Measurements from ENCODE around the gene BAIAP3. TPM values are rescaled to one million over a fixed set of nuclear protein-coding genes. Genes with fewer than 3 reads are reported as not detected.

Gene BAIAP3
- total RNA-seq, 1 experiment from 2014 or later: 6.8 TPM

DNA sequence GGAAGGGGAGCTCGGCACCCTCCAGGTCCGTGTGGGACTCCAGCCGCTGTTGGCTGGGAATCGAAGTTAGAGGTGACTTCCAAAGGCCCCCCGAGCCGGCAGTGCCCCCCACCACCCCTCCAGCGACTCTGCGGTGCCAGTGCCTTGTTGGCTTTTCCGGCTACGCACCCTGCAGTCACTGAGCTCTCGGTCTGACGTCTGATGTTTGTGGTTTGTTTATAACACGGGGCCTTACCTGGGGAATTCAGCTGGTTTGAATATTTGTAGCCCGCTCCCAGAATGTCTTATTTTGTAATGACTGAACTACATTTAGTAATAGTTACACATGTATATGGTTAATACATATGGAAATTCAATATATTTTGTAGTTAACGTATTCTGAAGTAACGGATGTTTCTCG lies 7.1 kb upstream of the BAIAP3 start:
- Histone ChIP-seq H3K4me2 (ENCODE audit: insufficient read depth, insufficient read length, low read length) (no peak overlapping the region), H4K8ac (replicated peaks; ENCODE audit: insufficient read length, low read depth, low read length) (no peak overlapping the region), H3K18ac (ENCODE audit: insufficient read length, low read depth, low read length) (no peak overlapping the region), H3K79me1 (ENCODE audit: insufficient read depth, low read depth, low read length, poor library complexity, severe bottlenecking) (no peaks in the 10 kb centered on the region), H4K20me1 (ENCODE audit: control insufficient read depth, insufficient read depth, insufficient read length) (no peaks in the 10 kb centered on the region), H4K91ac (ENCODE audit: insufficient read length, low read depth, low read length) (no peak overlapping the region), H3K23me2 (ENCODE audit: insufficient read length, low read depth, low read length, poor library complexity, severe bottlenecking) (no peaks in the 10 kb centered on the region), H3T11ph (ENCODE audit: low read length) (no peak overlapping the region), H3K14ac (ENCODE audit: insufficient read depth, low read length) (no peak overlapping the region), H3K27me3 (ENCODE audit: insufficient read depth, low read length) (no peaks in the 10 kb centered on the region), H3K9me3 (ENCODE audit: control insufficient read depth, low read depth, low read length) (no peaks in the 10 kb centered on the region), H2BK20ac (ENCODE audit: low read depth, low read length, poor library complexity, severe bottlenecking) (no peak overlapping the region), H3K56ac (ENCODE audit: insufficient read length, low read depth, low read length) (no peak overlapping the region), H3K23ac (ENCODE audit: insufficient read length, low read depth, low read length) (no peak overlapping the region), H2BK15ac (ENCODE audit: low read depth, low read length) (no peak overlapping the region), H4K5ac (ENCODE audit: insufficient read length, low read depth, low read length) (no peak overlapping the region), H3K4ac (ENCODE audit: low read depth, low read length) (no peak overlapping the region), H2BK12ac (ENCODE audit: insufficient read length, low read depth, low read length) (no peak overlapping the region), H3K79me2 (ENCODE audit: insufficient read depth, low read length) (no peaks in the 10 kb centered on the region), H2AK5ac (ENCODE audit: insufficient read length, low read length) (no peak overlapping the region), H3K27ac (ENCODE audit: insufficient read length, low read depth, low read length) (no peak overlapping the region), H2AFZ (ENCODE audit: low read length) (no peak overlapping the region), H3K4me1 (ENCODE audit: insufficient read depth, low read length) (no peaks in the 10 kb centered on the region), H2BK120ac (ENCODE audit: low read depth, low read length, poor library complexity, severe bottlenecking) (no peak overlapping the region), H3K9ac (ENCODE audit: extremely low read depth, insufficient read length, low read length) (no peak overlapping the region), H2BK5ac (ENCODE audit: insufficient read length, low read length) (no peak overlapping the region)
- Mint-ChIP-seq H3K36me3 (ENCODE audit: insufficient read depth in 1 of 3, low read depth in 3 of 3) (peaks cover 2 to 36% (median 17%) of the 10 kb centered on the region in 3 experiments), H3K27me3 (ENCODE audit: low read depth) (no peaks in the 10 kb centered on the region; the same call in 1 of the 2 replicates), H3K4me1 (peaks cover 3 to 9% of the 10 kb centered on the region in 2 experiments), H3K27ac (peak overlapping the region in 1 of 3 experiments; percentile 57; a peak in 2 of 7 replicates), H3K4me3 (no peak overlapping the region), H3K9me3 (no peaks in the 10 kb centered on the region)
- no CpG with 5 or more reads among the region's 17 CpGs for WGBS (ENCODE audit: extremely low coverage, insufficient read length, low lambda C conversion rate)
- DNase-seq: no peak
- TF ChIP-seq, protein P1, sequence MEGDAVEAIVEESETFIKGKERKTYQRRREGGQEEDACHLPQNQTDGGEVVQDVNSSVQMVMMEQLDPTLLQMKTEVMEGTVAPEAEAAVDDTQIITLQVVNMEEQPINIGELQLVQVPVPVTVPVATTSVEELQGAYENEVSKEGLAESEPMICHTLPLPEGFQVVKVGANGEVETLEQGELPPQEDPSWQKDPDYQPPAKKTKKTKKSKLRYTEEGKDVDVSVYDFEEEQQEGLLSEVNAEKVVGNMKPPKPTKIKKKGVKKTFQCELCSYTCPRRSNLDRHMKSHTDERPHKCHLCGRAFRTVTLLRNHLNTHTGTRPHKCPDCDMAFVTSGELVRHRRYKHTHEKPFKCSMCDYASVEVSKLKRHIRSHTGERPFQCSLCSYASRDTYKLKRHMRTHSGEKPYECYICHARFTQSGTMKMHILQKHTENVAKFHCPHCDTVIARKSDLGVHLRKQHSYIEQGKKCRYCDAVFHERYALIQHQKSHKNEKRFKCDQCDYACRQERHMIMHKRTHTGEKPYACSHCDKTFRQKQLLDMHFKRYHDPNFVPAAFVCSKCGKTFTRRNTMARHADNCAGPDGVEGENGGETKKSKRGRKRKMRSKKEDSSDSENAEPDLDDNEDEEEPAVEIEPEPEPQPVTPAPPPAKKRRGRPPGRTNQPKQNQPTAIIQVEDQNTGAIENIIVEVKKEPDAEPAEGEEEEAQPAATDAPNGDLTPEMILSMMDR (conservative IDR thresholded peaks at IDR 0.05): no peak

All from H9 (cell line).